ENCODE data around the gene KRT85. TPM values are rescaled to one million over a fixed set of nuclear protein-coding genes. Genes with fewer than 3 reads are reported as not detected.

KRT85 gene
- total and polyA plus RNA-seq, 10 of the 15 experiments (the other 5 are each of a cell fraction or from before 2014, with no cell fraction given): 0.05 to 0.18 (median 0.11) TPM; not detected in 6

GRCh38 chr12:52399756-52400155 is 32.5 kb upstream of the KRT85 start:
- no peak overlapping the region for H3K27ac ChIP-seq (ENCODE audit: control insufficient read depth, insufficient read depth)
- no peak for FAIRE-seq
- RAD21 ChIA-PET (ENCODE audit: unreplicated experiment): no interaction called here
- no peak for DNase-seq (ENCODE audit: low read depth, low spot score)
- H3K4me1 ChIP-seq (ENCODE audit: control insufficient read depth, insufficient read depth, low read length): no peaks in the 10 kb centered on the region
- no peak for ATAC-seq
- intact Hi-C loops (cut with micrococcal nuclease; ENCODE audit: unreplicated experiment): no loop called here
- H3K4me2 ChIP-seq (ENCODE audit: control insufficient read depth, insufficient read depth): no peak overlapping the region
- BruUV-seq (replicated peaks): no TSS peak
- TF ChIP-seq BCL3 (IDR thresholded peaks at IDR 0.05; ENCODE audit: borderline replicate concordance, insufficient read depth, low read depth, low read length, poor library complexity, severe bottlenecking): no peak
- no peak for TF ChIP-seq PAX5 (IDR thresholded peaks at IDR 0.05; ENCODE audit: borderline replicate concordance, low read depth, low read length)
- no peak for TF ChIP-seq ATF2 (IDR thresholded peaks at IDR 0.05; ENCODE audit: low read length)
- no peak for TF ChIP-seq NR2C2 (IDR thresholded peaks at IDR 0.05; ENCODE audit: borderline replicate concordance, control insufficient read depth, insufficient read length, low read depth)
- TF ChIP-seq RUNX3 (IDR thresholded peaks at IDR 0.05; ENCODE audit: low read length): no peak
- TF ChIP-seq SUZ12 (IDR thresholded peaks at IDR 0.05; ENCODE audit: unreplicated experiment): no peak
- H2AFZ ChIP-seq (ENCODE audit: control insufficient read depth, low read depth, low read length): no peak overlapping the region
- in situ Hi-C loops (cut with MboI): loop anchor here (25.0 kb wide), 1 partner anchor 588 kb away; no protein-coding TSS in a partner anchor
- no peak overlapping the region for H3K4me3 ChIP-seq
- no peaks in the 10 kb centered on the region for H4K20me1 ChIP-seq (ENCODE audit: control insufficient read depth, insufficient read depth)
- CTCF ChIA-PET: no interaction called here
- no peak overlapping the region for H3K9ac ChIP-seq (ENCODE audit: control insufficient read depth, insufficient read depth, low read length)
- POLR2A ChIA-PET: no interaction called here
- WGBS (ENCODE audit: insufficient coverage, insufficient replicate concordance, low lambda C conversion rate, missing lambda C conversion rate): 55% methylated on average over 15 of the region's 16 CpGs
- H3K9me3 ChIP-seq (replicated peaks; ENCODE audit: control insufficient read depth, insufficient read depth, low read length): no peaks in the 10 kb centered on the region
- no peaks in the 10 kb centered on the region for H3K36me3 ChIP-seq (ENCODE audit: control insufficient read depth in 2 of 2, insufficient read depth in 2 of 2, low read length in 1 of 2)
- H3K27me3 ChIP-seq (replicated peaks in 1 of 2; ENCODE audit: control insufficient read depth in 2 of 2, insufficient read depth in 2 of 2, low read length in 1 of 2): no peaks in the 10 kb centered on the region; a peak in 2 of 4 replicates
- SMC1A ChIA-PET (ENCODE audit: uncharacterized antibody, unreplicated experiment): no interaction called here
- H3K79me2 ChIP-seq (ENCODE audit: control insufficient read depth, insufficient read depth, low read length): no peaks in the 10 kb centered on the region
